ENCODE data around the gene MDN1.
"Not testable (repeated sequence)": the region's sequence is repeated elsewhere in the genome, so short reads cannot be mapped to it uniquely, and the experiment has no call there.

Gene MDN1

DNA sequence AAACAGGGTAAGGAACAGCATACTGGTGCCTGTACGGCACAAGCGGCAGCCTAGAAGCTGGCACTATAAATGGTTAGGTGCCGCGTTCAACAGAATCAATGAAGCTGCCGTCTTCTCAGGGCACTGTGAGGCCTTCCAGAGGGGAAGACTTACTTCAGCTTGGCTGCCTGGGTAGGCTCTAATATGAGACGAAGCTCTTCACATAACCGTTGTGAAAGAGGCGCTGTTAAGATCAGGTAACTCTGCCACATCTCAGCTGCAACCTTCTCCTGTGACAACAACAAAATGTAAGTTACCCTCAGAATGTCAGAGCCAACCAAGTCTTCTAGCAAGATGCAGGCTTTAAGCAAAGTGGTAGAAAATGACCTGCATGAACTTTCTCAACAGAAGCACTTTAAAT lies 169.0 kb downstream of the MDN1 start:
- no peak for DNase-seq (ENCODE audit: low spot score)

- DNase-seq (ENCODE audit: low spot score) = no peak
These were observed 169.9 kb downstream of the MDN1 start for GRCh38 chr6:89649682-89650081.

DNA sequence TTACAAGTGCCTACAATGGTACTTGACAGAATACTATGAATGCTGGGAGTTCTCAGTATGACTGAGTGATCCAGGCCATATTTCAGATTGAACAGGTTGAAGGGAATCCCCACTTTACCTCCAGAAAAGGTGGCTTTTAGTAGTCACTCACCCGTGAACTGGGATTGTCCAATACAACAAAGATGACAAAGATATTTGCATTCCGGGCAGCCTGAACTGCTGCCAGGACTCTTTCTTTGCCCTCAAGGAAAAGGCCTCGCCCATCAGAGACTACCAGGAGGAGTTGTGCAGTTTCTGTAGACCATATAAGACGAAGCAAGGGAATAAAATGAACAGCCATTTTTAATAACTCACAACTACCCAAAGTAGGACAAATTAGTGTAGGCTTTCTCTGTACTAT lies 174.7 kb downstream of the MDN1 start:
- no peak for DNase-seq (ENCODE audit: low spot score)

DNA sequence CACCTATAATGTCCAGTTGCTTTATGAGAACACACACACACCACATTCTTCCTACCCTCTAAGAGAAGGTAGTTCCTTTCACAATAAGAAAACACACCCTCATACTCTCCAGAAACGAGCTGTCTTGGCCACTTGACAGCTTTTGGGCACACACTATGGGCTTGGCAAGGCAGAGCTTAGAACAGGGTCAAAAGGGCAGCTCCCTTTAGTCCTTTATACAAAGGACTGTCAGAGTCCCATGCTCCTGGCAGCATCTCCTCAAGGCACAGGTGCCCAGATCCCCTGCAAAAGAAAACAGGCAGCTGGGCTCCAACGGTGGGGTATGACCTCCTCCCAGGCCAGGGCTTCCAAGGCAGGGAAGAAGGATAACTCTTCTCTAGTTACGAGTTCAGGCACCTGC lies 176.2 kb downstream of the MDN1 start:
- DNase-seq (ENCODE audit: low spot score) = no peak

GRCh38 chr6:89642956-89643355 lies 176.6 kb downstream of the MDN1 start:
- DNase-seq (ENCODE audit: low spot score) = no peak

- not testable (repeated sequence) for DNase-seq (ENCODE audit: low spot score)
These were observed 178.0 kb downstream of the MDN1 start for GRCh38 chr6:89641581-89641980.

DNA sequence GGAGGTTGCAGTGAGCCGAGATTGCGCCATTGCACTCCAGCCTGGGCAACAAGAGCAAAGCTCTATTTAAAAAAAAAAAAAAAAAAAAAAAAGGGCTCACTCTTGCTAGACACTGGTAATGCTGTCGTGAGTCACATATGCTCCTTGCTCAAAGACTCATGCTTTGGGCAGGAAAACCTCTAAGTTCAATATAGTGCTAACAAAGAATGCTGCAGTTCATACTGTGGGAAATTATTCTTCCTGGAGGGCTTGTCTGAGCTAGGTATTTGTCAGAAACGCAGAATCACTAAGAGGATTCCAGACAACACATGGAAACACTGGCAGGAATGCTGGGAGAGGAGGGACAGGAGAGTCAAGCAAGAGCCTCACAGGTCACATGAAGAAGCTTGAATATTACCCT lies 178.8 kb downstream of the MDN1 start:
- DNase-seq (ENCODE audit: low spot score) = peak; percentile 21

DNA sequence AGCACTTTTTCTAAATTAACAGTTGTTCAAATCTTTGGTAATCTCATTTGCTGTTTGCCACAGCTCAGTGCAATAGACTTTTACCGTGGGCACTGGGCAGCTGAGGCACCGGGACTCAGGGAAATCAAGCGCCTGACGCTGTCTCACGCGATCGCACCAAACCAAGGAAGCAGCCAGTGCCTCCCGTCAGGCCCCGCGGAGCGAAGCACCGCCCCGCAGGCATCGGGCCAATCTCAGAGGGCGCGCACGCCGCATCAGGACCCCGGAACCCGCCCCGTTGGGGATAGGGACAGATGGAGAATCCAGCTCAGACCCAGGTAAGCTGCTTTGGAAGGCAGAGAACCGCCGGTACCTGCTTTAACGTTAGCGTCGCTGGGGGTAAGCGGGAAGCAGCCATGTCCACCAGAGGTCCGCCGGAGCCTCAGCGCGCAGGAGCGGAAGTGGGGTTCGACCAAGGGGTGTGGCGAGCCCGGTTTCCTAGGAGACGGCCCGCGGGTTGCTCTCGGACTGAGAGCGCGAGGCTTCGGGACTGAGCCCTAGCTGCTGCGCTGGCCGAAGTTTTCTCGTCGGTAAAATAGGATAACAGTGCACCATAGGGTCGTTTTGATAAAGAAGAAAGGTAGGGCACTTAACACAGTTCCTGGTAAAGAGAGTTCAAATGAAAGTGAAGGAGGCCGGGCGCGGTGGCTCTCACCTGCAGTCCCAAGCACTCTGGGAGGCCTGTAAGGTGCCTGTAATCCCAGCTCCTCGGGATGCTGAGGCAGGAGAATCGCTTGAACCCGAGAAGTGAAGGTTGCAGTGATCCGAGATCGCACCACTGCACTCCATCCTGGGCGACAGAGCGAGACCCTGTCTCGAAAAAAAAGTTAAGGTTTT lies 181.0 kb downstream of the MDN1 start, which contains the start of gene LYRM2:
LYRM2 (minus strand) TSS at position 428 of the 876 bp plus-strand sequence; CDS start at position 397, 31 bp downstream.
- peak; percentile 96 for DNase-seq (ENCODE audit: low spot score)

GRCh38 chr6:89637960-89638319 lies 181.7 kb downstream of the MDN1 start:
- DNase-seq (ENCODE audit: low spot score) = no peak

- not testable (repeated sequence) for DNase-seq (ENCODE audit: low spot score)
These were observed 183.2 kb downstream of the MDN1 start for GRCh38 chr6:89636412-89636811.

GRCh38 chr6:89630488-89630887 lies 189.1 kb downstream of the MDN1 start:
- no peak for DNase-seq (ENCODE audit: low spot score)

DNA sequence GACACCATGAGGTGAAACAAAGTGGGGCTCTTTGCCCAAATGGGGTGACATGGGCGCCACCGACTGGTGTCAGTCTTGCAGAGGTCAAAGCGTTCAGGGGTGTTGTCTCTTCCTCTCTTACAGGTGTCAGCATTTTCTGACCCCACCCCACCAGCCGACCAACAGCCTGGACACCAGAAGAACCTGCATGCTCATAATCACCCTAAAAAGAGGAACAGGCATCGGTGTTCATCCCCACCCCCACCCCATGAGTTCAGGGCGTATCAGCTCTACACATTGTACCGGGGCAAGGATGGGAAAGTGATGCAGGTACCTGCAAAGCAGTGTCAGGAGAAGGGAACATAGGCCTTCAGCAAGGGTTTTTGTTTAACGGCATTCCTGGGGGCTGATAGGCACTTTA lies 195.8 kb downstream of the MDN1 start:
- no peak for DNase-seq (ENCODE audit: low spot score)

- DNase-seq (ENCODE audit: low spot score) = no peak
These were observed 200.0 kb downstream of the MDN1 start for GRCh38 chr6:89619567-89619966.

DNA sequence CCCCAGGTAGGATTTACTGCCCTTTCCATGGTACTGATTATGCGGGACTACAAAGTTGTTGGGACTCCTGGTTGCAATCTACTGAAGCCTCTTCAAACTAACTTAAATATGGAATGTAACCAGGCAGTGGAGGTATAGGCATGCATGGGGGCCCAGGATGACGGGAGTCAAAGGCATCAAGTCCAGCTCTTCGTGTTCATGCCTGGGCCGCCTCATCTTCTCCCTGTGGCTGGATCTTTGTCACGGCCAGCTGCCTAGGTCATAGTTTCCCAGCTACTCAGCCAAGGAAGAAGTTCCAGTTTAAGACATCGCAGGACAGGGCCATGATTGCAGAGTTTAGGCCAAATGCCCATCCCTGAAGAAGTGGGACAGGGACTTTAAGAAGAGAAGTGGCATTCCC lies 201.6 kb downstream of the MDN1 start:
- no peak for DNase-seq (ENCODE audit: low spot score)

- no peak for DNase-seq (ENCODE audit: low spot score)
These were observed 203.1 kb downstream of the MDN1 start for GRCh38 chr6:89616531-89616930.

DNA sequence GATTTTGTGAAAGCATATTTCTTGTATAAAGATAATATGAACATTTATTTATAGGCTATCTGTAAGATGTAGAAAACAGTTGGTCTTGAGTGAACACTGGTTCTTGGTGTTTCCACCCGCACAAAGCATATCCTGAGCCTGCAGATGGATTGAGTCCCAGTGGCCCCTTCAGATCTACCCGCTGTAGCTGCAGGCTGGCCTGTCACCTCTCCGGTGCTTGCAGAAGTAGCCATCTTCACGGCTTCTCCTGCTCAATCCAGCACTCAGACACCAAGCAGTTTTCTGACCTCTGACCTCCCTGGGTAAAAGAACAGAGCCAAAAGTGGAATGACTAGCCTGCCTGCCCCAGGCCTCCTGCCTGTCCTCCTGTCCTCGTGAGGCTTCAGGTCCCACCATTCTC lies 203.7 kb downstream of the MDN1 start:
- no peak for DNase-seq (ENCODE audit: low spot score)

- no peak for DNase-seq (ENCODE audit: low spot score)
These were observed 205.8 kb downstream of the MDN1 start for GRCh38 chr6:89613790-89614189.

- DNase-seq (ENCODE audit: low spot score) = no peak
These were observed 207.5 kb downstream of the MDN1 start for GRCh38 chr6:89612121-89612520.

GRCh38 chr6:89611666-89612065 lies 207.9 kb downstream of the MDN1 start:
- DNase-seq (ENCODE audit: low spot score) = no peak

DNA sequence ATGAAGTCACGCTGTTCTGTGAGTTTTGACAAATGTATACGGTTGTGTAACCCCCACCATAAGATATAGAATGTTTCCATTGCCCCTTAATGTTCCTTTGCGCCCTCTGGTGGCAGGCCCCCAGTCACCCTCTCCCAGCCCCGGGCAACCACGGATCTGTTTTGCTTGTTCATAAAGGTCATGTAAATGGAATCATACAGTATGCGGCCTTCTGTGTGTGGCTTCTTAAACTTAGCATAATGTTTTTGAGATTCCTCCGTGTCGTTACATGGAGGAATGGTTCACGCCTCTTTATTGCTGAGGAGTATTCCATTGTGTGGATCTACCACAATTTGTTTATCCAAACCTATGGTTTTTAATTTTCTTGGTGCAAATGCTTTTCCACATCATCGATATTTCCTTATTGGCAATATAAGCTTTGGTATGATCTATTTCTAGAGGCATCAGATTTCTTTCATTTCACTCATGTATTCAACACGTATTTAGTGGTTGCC lies 209.4 kb downstream of the MDN1 start:
- peak; percentile 43 for DNase-seq (ENCODE audit: low spot score)

DNA sequence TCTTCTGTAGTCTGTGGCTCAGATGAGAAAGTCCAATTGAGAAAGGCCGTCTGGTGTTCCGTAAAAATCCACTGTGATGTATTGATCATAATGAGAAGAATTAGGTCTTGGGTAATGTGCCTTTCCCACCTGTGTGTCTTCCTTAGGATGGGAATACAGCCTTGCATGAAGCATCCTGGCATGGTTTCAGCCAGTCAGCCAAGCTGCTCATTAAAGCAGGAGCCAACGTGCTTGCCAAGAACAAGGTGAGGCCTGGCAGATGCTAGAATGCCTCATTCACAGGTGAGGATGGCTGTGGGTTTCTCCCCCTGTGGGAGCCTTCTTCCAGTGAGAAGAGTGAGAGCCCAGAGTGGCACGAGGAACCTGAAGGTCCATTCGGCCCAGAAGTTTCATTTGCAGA lies 213.7 kb downstream of the MDN1 start:
- DNase-seq (ENCODE audit: low spot score) = no peak

DNA sequence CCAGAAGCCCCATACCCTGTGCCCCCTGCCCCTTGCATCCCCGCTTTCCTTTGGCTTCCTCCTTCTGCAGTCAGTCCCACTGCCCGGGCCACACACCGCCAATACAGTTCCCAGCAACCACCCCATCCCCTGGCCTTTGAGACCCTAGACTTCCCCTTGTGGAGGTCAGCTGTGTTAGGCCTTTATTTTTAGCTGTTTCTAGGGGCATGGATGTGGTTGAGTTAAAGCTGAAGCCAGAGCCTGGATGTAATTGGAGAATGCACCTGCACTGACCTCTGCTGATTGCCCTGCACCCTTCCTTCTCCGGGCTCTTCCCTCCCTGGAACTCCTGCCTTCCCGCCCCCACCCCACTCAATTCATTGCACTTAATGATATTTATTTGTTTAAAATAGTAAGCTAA lies 214.9 kb downstream of the MDN1 start:
- no peak for DNase-seq (ENCODE audit: low spot score)

GRCh38 chr6:89602166-89602565 lies 217.4 kb downstream of the MDN1 start:
- no peak for DNase-seq (ENCODE audit: low spot score)

- DNase-seq (ENCODE audit: low spot score) = no peak
These were observed 219.9 kb downstream of the MDN1 start for GRCh38 chr6:89599727-89600126.

All from AG08396 (cell line).